H9 (cell line): Measurements from ENCODE around the gene TPCN2. TPM values are rescaled to one million over a fixed set of nuclear protein-coding genes. Genes with fewer than 3 reads are reported as not detected.

Experiments used
- DNase-seq: peaks from one replicate; pipeline ENCODE4 v3.0.0-alpha.2; 2017
- H2AFZ ChIP-seq: one replicate; pipeline ENCODE4 v1.6.1; 2013; ENCODE audit warnings: mild to moderate bottlenecking, low read length, control low read depth, moderate library complexity
- H2AK5ac ChIP-seq: 2 replicates; pipeline ENCODE4 v1.6.1; 2013; ENCODE audit warnings: low read length, control low read depth, mixed read lengths; ENCODE audit not compliant: insufficient read length
- H2BK120ac ChIP-seq: one replicate; pipeline ENCODE4 v1.6.1; 2013; ENCODE audit warnings: low read depth, mild to moderate bottlenecking, low read length, control low read depth, inconsistent platforms; ENCODE audit not compliant: poor library complexity, severe bottlenecking
- H2BK12ac ChIP-seq: 2 replicates; pipeline ENCODE4 v1.6.1; 2013; ENCODE audit warnings: low read length, control low read depth, mixed read lengths, low read depth; ENCODE audit not compliant: insufficient read length
- H2BK15ac ChIP-seq: 2 replicates; pipeline ENCODE4 v1.6.1; 2013; ENCODE audit warnings: low read depth, low read length, control low read depth
- H2BK20ac ChIP-seq: one replicate; pipeline ENCODE4 v1.6.1; 2013; ENCODE audit warnings: low read depth, mild to moderate bottlenecking, low read length, control low read depth, inconsistent platforms; ENCODE audit not compliant: poor library complexity, severe bottlenecking
- H2BK5ac ChIP-seq: 2 replicates; pipeline ENCODE4 v1.6.1; 2013; ENCODE audit warnings: low read length, control low read depth, mixed read lengths; ENCODE audit not compliant: insufficient read length
- H3K14ac ChIP-seq: 2 replicates; pipeline ENCODE4 v1.6.1; 2013; ENCODE audit warnings: low read length, control low read depth; ENCODE audit not compliant: insufficient read depth
- H3K18ac ChIP-seq: 2 replicates; pipeline ENCODE4 v1.6.1; 2013; ENCODE audit warnings: low read depth, mild to moderate bottlenecking, mixed read lengths, low read length, control low read depth; ENCODE audit not compliant: insufficient read length
- H3K23ac ChIP-seq: 2 replicates; pipeline ENCODE4 v1.6.1; 2013; ENCODE audit warnings: low read length, control low read depth, mixed read lengths, low read depth; ENCODE audit not compliant: insufficient read length
- H3K23me2 ChIP-seq: 2 replicates; pipeline ENCODE4 v1.6.1; 2013; ENCODE audit warnings: low read depth, mild to moderate bottlenecking, mixed read lengths, low read length, control low read depth; ENCODE audit not compliant: insufficient read length, poor library complexity, severe bottlenecking
- H3K27ac ChIP-seq: 2 replicates; pipeline ENCODE4 v1.5.1; 2013; ENCODE audit warnings: low read length, control low read depth, mixed read lengths, low read depth; ENCODE audit not compliant: insufficient read length
- H3K27me3 ChIP-seq: 2 replicates; pipeline ENCODE4 v1.6.1; 2013; ENCODE audit warnings: low read length, control low read depth, inconsistent platforms; ENCODE audit not compliant: insufficient read depth
- H3K4ac ChIP-seq: 2 replicates; pipeline ENCODE4 v1.6.1; 2013; ENCODE audit warnings: low read depth, mild to moderate bottlenecking, control low read depth, inconsistent platforms, low read length, moderate library complexity
- H3K4me1 ChIP-seq: 2 replicates; pipeline ENCODE4 v1.6.1; 2013; ENCODE audit warnings: low read length, control low read depth, inconsistent platforms; ENCODE audit not compliant: insufficient read depth
- H3K4me2 ChIP-seq: 2 replicates; pipeline ENCODE4 v1.6.1; 2013; ENCODE audit warnings: low read length, control low read depth, mixed read lengths; ENCODE audit not compliant: insufficient read length, insufficient read depth
- H3K56ac ChIP-seq: 2 replicates; pipeline ENCODE4 v1.6.1; 2013; ENCODE audit warnings: low read depth, mild to moderate bottlenecking, mixed read lengths, low read length, control low read depth; ENCODE audit not compliant: insufficient read length
- H3K79me1 ChIP-seq: 2 replicates; pipeline ENCODE4 v1.6.1; 2013; ENCODE audit warnings: low read depth, mild to moderate bottlenecking, moderate library complexity, low read length, control low read depth, inconsistent platforms; ENCODE audit not compliant: insufficient read depth, poor library complexity, severe bottlenecking
- H3K79me2 ChIP-seq: 2 replicates; pipeline ENCODE4 v1.6.1; 2013; ENCODE audit warnings: low read length, control low read depth, inconsistent platforms; ENCODE audit not compliant: insufficient read depth
- H3K9ac ChIP-seq: 2 replicates; pipeline ENCODE4 v1.6.1; 2013; ENCODE audit warnings: low read length, control low read depth, mixed read lengths; ENCODE audit not compliant: insufficient read length; ENCODE audit errors: extremely low read depth
- H3K9me3 ChIP-seq: one replicate; pipeline ENCODE4 v1.6.1; 2013; ENCODE audit warnings: low read depth, low read length, inconsistent platforms; ENCODE audit not compliant: control insufficient read depth
- H3T11ph ChIP-seq: one replicate; pipeline ENCODE4 v1.6.1; 2013; ENCODE audit warnings: mild to moderate bottlenecking, low read length, control low read depth, inconsistent platforms
- H4K20me1 ChIP-seq: one replicate; pipeline ENCODE4 v1.6.1; 2013; ENCODE audit not compliant: control insufficient read depth, insufficient read length, insufficient read depth
- H4K5ac ChIP-seq: 2 replicates; pipeline ENCODE4 v1.6.1; 2013; ENCODE audit warnings: low read depth, mild to moderate bottlenecking, mixed read lengths, low read length, control low read depth; ENCODE audit not compliant: insufficient read length
- H4K8ac ChIP-seq: replicated peaks from 2 replicates; pipeline ENCODE4 v1.6.1; 2013; ENCODE audit warnings: low read length, control low read depth, mixed read lengths, low read depth; ENCODE audit not compliant: insufficient read length
- H4K91ac ChIP-seq: 2 replicates; pipeline ENCODE4 v1.6.1; 2013; ENCODE audit warnings: low read depth, mild to moderate bottlenecking, moderate library complexity, mixed read lengths, low read length, control low read depth; ENCODE audit not compliant: insufficient read length
- H3K27ac Mint-ChIP-seq, 3 experiments: 2 replicates in 2 of 3; 3 replicates in 1 of 3; pipeline ENCODE4 v1.8.0; 2020 to 2021; ENCODE audit warnings: mixed read lengths in 3 of 3, mild to moderate bottlenecking in 1 of 3, moderate library complexity in 1 of 3
- H3K27me3 Mint-ChIP-seq: 2 replicates; pipeline ENCODE4 v1.8.0; 2021; ENCODE audit warnings: low read depth, mild to moderate bottlenecking, moderate library complexity, mixed read lengths
- H3K36me3 Mint-ChIP-seq, 3 experiments: 2 replicates in 2 of 3; 3 replicates in 1 of 3; pipeline ENCODE4 v1.8.0; 2020 to 2021; ENCODE audit warnings: low read depth in 3 of 3, mixed read lengths in 3 of 3; ENCODE audit not compliant: insufficient read depth in 1 of 3
- H3K4me1 Mint-ChIP-seq, 2 experiments: 2 replicates each; pipeline ENCODE4 v1.8.0; 2020; ENCODE audit warnings: mixed read lengths in 2 of 2
- H3K4me3 Mint-ChIP-seq, 2 experiments: 2 replicates in 1 of 2; 3 replicates in 1 of 2; pipeline ENCODE4 v1.8.0; 2020 to 2021; ENCODE audit warnings: mild to moderate bottlenecking in 2 of 2, mixed read lengths in 2 of 2, moderate library complexity in 1 of 2
- H3K9me3 Mint-ChIP-seq, 2 experiments: 2 replicates in 1 of 2; 3 replicates in 1 of 2; pipeline ENCODE4 v1.8.0; 2020; ENCODE audit warnings: mild to moderate bottlenecking in 2 of 2, mixed read lengths in 2 of 2, moderate library complexity in 1 of 2
- CTCF ChIP-seq: fragments of 200-600 bp; sonication (generic); conservative IDR thresholded peaks from 3 replicates; pipeline ENCODE4 v1.8.0; 2021; ENCODE audit warnings: antibody characterized with exemption, mild to moderate bottlenecking
- WGBS: extraction: QIAGEN DNeasy Blood & Tissue Kit; methylation state at CpG from one replicate; pipeline ENCODE4 v1.1.7; 2013; ENCODE audit warnings: missing lambda C conversion rate, low lambda C conversion rate, mixed read lengths; ENCODE audit not compliant: insufficient read length; ENCODE audit errors: extremely low coverage; 5-methylcytosine and 5-hydroxymethylcytosine counted together
- total RNA-seq: library from RNA; stranded (reverse); gene quantifications from 2 replicates; pipeline ENCODE4 v1.2.1, GENCODE V29; 2021

Gene TPCN2
- total RNA-seq, 1 experiment from 2014 or later: 16.8 TPM

GRCh38 chr11:69075421-69076128 lies 26.8 kb downstream of the TPCN2 start:
- Histone ChIP-seq H2AK5ac (no peak overlapping the region), H3K9ac (no peak overlapping the region), H3K27me3 (no peaks in the 10 kb centered on the region), H3K4me2 (no peak overlapping the region), H2AFZ (no peak overlapping the region), H3K9me3 (no peaks in the 10 kb centered on the region), H3K23me2 (no peaks in the 10 kb centered on the region), H3K79me1 (no peaks in the 10 kb centered on the region), H3K79me2 (no peaks in the 10 kb centered on the region), H4K91ac (no peak overlapping the region), H3K56ac (no peak overlapping the region), H2BK12ac (no peak overlapping the region), H3K18ac (no peak overlapping the region), H4K8ac (no peak overlapping the region), H3T11ph (no peak overlapping the region), H2BK15ac (no peak overlapping the region), H3K14ac (no peak overlapping the region), H3K4me1 (no peaks in the 10 kb centered on the region), H4K5ac (no peak overlapping the region), H2BK120ac (no peak overlapping the region), H2BK5ac (no peak overlapping the region), H3K23ac (no peak overlapping the region), H2BK20ac (no peak overlapping the region), H3K27ac (no peak overlapping the region), H4K20me1 (no peaks in the 10 kb centered on the region), H3K4ac (no peak overlapping the region)
- WGBS: no CpG with 5 or more reads among the region's 18 CpGs
- no peak for DNase-seq
- Mint-ChIP-seq H3K27ac (no peak overlapping the region; a peak in 2 of 7 replicates), H3K36me3 (peaks cover 0 to 23% (median 20%) of the 10 kb centered on the region in 3 experiments; a peak in 6 of 7 replicates), H3K4me3 (no peak overlapping the region), H3K9me3 (no peaks in the 10 kb centered on the region), H3K27me3 (no peaks in the 10 kb centered on the region), H3K4me1 (peaks cover 0 to 3% of the 10 kb centered on the region in 2 experiments; a peak in 1 of 4 replicates)
- TF ChIP-seq CTCF: no peak
